Body of pancreas (tissue), 4 donors: Measurements from ENCODE around the gene MAPT. TPM values are rescaled to one million over a fixed set of nuclear protein-coding genes. Genes with fewer than 3 reads are reported as not detected.

Source experiments
- ATAC-seq: fragments of 150-250 bp; one replicate; pipeline ENCODE4 v1.9.1; 2016
- DNase-seq, 4 donors: peaks; one replicate each; pipeline ENCODE4 v3.0.0-alpha.2; 2019
- H3K27ac ChIP-seq, 4 donors: fragments of 200-600 bp; sonication (generic); 1 replicate in 3 of 4; 2 replicates in 1 of 4; pipeline versions ENCODE4 v1.5.1 to v1.6.1; 2016 to 2019; ENCODE audit warnings: mild to moderate bottlenecking in 1 of 4, mixed read lengths in 1 of 4, moderate library complexity in 1 of 4
- H3K27me3 ChIP-seq, 2 donors: fragments of 200-600 bp; sonication (generic); one replicate each; pipeline ENCODE4 v1.6.0; 2016; ENCODE audit warnings: mild to moderate bottlenecking in 1 of 2
- H3K36me3 ChIP-seq, 2 donors: fragments of 200-600 bp; sonication (generic); replicated peaks in 1 of 2; 2 replicates each; pipeline ENCODE4 v1.5.1; 2016; ENCODE audit warnings: low read depth in 2 of 2; ENCODE audit not compliant: insufficient read depth in 1 of 2
- H3K4me1 ChIP-seq: fragments of 200-600 bp; sonication (generic); one replicate; pipeline ENCODE4 v1.6.0; 2016
- H3K4me3 ChIP-seq, 2 donors: fragments of 200-600 bp; sonication (generic); 1 replicate in 1 of 2; 2 replicates in 1 of 2; pipeline ENCODE4 v1.5.1; 2016 to 2019
- H3K9me3 ChIP-seq, 3 donors: fragments of 200-600 bp; sonication (generic); 1 replicate in 2 of 3; 2 replicates in 1 of 3; pipeline ENCODE4 v1.5.1; 2016
- CTCF ChIP-seq, 7 experiments: fragments of 450-650 bp in 4 of 7; fragments of 200-600 bp in 3 of 7; sonication (generic) in 3 of 7; IDR thresholded peaks; one replicate each; pipeline ENCODE4 v1.5.1; 2016 to 2019; ENCODE audit warnings: antibody characterized with exemption in 7 of 7
- POLR2A ChIP-seq, 3 donors: fragments of 450-650 bp; IDR thresholded peaks; one replicate each; pipeline ENCODE4 v1.6.1; 2016; ENCODE audit warnings: antibody characterized with exemption in 3 of 3, mild to moderate bottlenecking in 2 of 3
- WGBS, 2 donors: methylation state at CpG; one replicate each; pipeline ENCODE4 v1.1.5; 2017; 5-methylcytosine and 5-hydroxymethylcytosine counted together
- intact Hi-C: fragments of 100-400 bp; cut with DNase I; formaldehyde crosslinking; loops from one replicate; pipeline ENCODE4 v1.15.1; 2023
- total RNA-seq, 2 donors: library from RNA; depleted of rRNA; stranded (reverse); fragments of >200 nt; gene quantifications; one replicate each; pipeline ENCODE4 v1.1.0, GENCODE V29; 2016

The MAPT gene
- total RNA-seq, 2 donors from 2014 or later = 1.6 to 2.3 TPM

- 65 to 75% methylated on average over 5 to 8 of the region's 9 CpGs for WGBS, 2 donors
- ATAC-seq (no peak), DNase-seq (no peak)
- no peaks in the 10 kb centered on the region for H3K4me1 ChIP-seq
- no peak overlapping the region for H3K4me3 ChIP-seq
- no peaks in the 10 kb centered on the region for H3K36me3 ChIP-seq
- intact Hi-C loops = no loop called here
- no peak overlapping the region for H3K27ac ChIP-seq
- no peaks in the 10 kb centered on the region for H3K9me3 ChIP-seq
- no peaks in the 10 kb centered on the region for H3K27me3 ChIP-seq
- TF ChIP-seq CTCF (IDR thresholded peaks at IDR 0.05) (no peak), POLR2A (IDR thresholded peaks at IDR 0.05) (no peak)
Observed at GRCh38 chr17:45846646-45847045, 47.7 kb upstream of the MAPT start.

- Histone ChIP-seq H3K4me1 (no peaks in the 10 kb centered on the region), H3K27ac (no peak overlapping the region), H3K9me3 (no peaks in the 10 kb centered on the region), H3K4me3 (no peak overlapping the region), H3K27me3 (no peaks in the 10 kb centered on the region), H3K36me3 (no peaks in the 10 kb centered on the region)
- ATAC-seq (no peak), DNase-seq (no peak)
- 82 to 85% methylated on average over 3 to 4 of the region's 4 CpGs for whole genome bisulfite sequencing, 2 donors
- intact Hi-C loops = no loop called here
- no peak for TF ChIP-seq POLR2A (IDR thresholded peaks at IDR 0.05)
- no peak for TF ChIP-seq CTCF (IDR thresholded peaks at IDR 0.05)
Observed at GRCh38 chr17:45847101-45847500, 47.3 kb upstream of the MAPT start.

- no peaks in the 10 kb centered on the region for H3K36me3 ChIP-seq
- no peak overlapping the region for H3K4me3 ChIP-seq
- ATAC-seq = no peak
- no peak for DNase-seq
- TF ChIP-seq POLR2A (IDR thresholded peaks at IDR 0.05) (no peak), CTCF (IDR thresholded peaks at IDR 0.05) (no peak)
- no peaks in the 10 kb centered on the region for H3K4me1 ChIP-seq
- no peaks in the 10 kb centered on the region for H3K27me3 ChIP-seq
- no peak overlapping the region for H3K27ac ChIP-seq
- H3K9me3 ChIP-seq = no peaks in the 10 kb centered on the region
- 66 to 76% methylated on average over 5 of the region's 5 CpGs for WGBS, 2 donors
- intact Hi-C loops = no loop called here
Observed at GRCh38 chr17:45847747-45848146, 46.6 kb upstream of the MAPT start.

GRCh38 chr17:45848405-45848804, 45.9 kb upstream of the MAPT start:
- Histone ChIP-seq H3K27ac (no peak overlapping the region), H3K36me3 (no peaks in the 10 kb centered on the region), H3K4me1 (no peaks in the 10 kb centered on the region), H3K27me3 (no peaks in the 10 kb centered on the region), H3K9me3 (no peaks in the 10 kb centered on the region), H3K4me3 (no peak overlapping the region)
- TF ChIP-seq POLR2A (IDR thresholded peaks at IDR 0.05) (no peak), CTCF (IDR thresholded peaks at IDR 0.05) (no peak)
- ATAC-seq (no peak), DNase-seq (no peak)
- WGBS, 2 donors = 86 to 89% methylated on average over 9 of the region's 9 CpGs
- intact Hi-C loops = no loop called here

- TF ChIP-seq POLR2A (IDR thresholded peaks at IDR 0.05) (no peak), CTCF (IDR thresholded peaks at IDR 0.05) (no peak)
- H3K27me3 ChIP-seq = no peaks in the 10 kb centered on the region
- H3K9me3 ChIP-seq = no peaks in the 10 kb centered on the region
- no peaks in the 10 kb centered on the region for H3K36me3 ChIP-seq
- no peak for ATAC-seq
- no peaks in the 10 kb centered on the region for H3K4me1 ChIP-seq
- intact Hi-C loops = no loop called here
- 70 to 75% methylated on average over 3 to 15 of the region's 15 CpGs for WGBS, 2 donors
- no peak overlapping the region for H3K27ac ChIP-seq
- DNase-seq = no peak
- H3K4me3 ChIP-seq = no peak overlapping the region
Observed at GRCh38 chr17:45848868-45849535, 45.4 kb upstream of the MAPT start.
